Measurements from ENCODE around the gene TBCK. TPM values are rescaled to one million over a fixed set of nuclear protein-coding genes. Genes with fewer than 3 reads are reported as not detected.

Gene TBCK
- total RNA-seq, 1 donor: 68.8 TPM

DNA sequence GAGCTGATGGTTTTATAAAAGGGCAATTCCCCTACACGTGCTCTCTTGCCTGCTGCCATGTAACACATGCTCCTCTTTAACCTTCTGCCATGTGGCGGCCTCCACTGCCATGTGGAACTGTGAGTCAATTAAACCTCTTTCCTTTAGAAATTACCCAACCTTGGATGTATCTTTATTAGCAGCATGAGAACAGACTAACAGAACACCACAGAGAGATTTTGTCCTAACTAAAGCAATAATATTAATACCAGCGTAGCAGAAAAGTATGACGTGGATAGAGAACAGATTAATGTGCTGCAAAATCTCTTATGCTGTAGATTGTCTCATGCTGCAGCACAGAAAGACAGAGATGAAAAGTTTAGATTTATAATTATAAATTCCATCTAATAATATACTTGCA lies 23.4 kb upstream of the TBCK start:
- Histone ChIP-seq H3K9me3 (ENCODE audit: low read depth, low read length) (peaks cover 2% of the 10 kb centered on the region), H2AFZ (ENCODE audit: low read length) (no peak overlapping the region), H3K4me1 (ENCODE audit: insufficient read depth, low read length) (peaks cover 6% of the 10 kb centered on the region), H4K20me1 (ENCODE audit: insufficient read depth, low read length) (peaks cover 3% of the 10 kb centered on the region), H3K27ac (ENCODE audit: low read depth, low read length) (no peak overlapping the region), H3K4me3 (ENCODE audit: insufficient read depth, low read length) (no peak overlapping the region), H3K4me2 (ENCODE audit: insufficient read depth, low read length) (no peak overlapping the region), H3K36me3 (ENCODE audit: insufficient read depth, low read length) (peaks cover 46% of the 10 kb centered on the region), H3K27me3 (ENCODE audit: insufficient read depth, low read length) (no peaks in the 10 kb centered on the region), H3K79me2 (ENCODE audit: insufficient read depth, low read length) (peaks cover 60% of the 10 kb centered on the region)
- TF ChIP-seq, protein P1, sequence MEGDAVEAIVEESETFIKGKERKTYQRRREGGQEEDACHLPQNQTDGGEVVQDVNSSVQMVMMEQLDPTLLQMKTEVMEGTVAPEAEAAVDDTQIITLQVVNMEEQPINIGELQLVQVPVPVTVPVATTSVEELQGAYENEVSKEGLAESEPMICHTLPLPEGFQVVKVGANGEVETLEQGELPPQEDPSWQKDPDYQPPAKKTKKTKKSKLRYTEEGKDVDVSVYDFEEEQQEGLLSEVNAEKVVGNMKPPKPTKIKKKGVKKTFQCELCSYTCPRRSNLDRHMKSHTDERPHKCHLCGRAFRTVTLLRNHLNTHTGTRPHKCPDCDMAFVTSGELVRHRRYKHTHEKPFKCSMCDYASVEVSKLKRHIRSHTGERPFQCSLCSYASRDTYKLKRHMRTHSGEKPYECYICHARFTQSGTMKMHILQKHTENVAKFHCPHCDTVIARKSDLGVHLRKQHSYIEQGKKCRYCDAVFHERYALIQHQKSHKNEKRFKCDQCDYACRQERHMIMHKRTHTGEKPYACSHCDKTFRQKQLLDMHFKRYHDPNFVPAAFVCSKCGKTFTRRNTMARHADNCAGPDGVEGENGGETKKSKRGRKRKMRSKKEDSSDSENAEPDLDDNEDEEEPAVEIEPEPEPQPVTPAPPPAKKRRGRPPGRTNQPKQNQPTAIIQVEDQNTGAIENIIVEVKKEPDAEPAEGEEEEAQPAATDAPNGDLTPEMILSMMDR (IDR thresholded peaks at IDR 0.05; ENCODE audit: extremely low read depth, low read depth, low read length): no peak
- no peak for DNase-seq (ENCODE audit: insufficient read length, low spot score, missing footprints)

DNA sequence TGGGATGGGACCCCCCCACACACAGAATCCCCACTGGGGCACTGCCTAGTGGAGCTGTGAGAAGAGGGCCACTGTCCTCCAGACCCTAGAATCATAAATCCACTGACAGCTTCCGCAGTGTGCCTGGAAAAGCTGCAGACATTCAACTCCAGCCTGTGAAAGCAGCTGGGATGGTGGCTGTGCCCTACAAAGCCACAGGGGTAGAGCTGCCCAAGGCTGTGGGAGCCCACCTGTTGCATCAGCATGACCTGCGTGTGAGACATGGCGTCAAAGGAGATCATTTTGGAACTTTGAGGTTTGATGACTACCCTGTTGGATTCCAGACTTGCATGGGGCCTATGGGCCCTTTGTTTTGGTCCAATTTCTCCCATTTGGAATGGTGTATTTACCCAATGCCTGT lies 22.7 kb upstream of the TBCK start:
- Histone ChIP-seq H3K4me2 (ENCODE audit: insufficient read depth, low read length) (no peak overlapping the region), H3K27me3 (ENCODE audit: insufficient read depth, low read length) (no peaks in the 10 kb centered on the region), H3K36me3 (ENCODE audit: insufficient read depth, low read length) (peaks cover 52% of the 10 kb centered on the region), H3K79me2 (ENCODE audit: insufficient read depth, low read length) (peaks cover 54% of the 10 kb centered on the region), H2AFZ (ENCODE audit: low read length) (no peak overlapping the region), H3K4me1 (ENCODE audit: insufficient read depth, low read length) (no peaks in the 10 kb centered on the region), H3K27ac (ENCODE audit: low read depth, low read length) (no peak overlapping the region), H3K4me3 (ENCODE audit: insufficient read depth, low read length) (no peak overlapping the region), H3K9me3 (ENCODE audit: low read depth, low read length) (peaks cover 2% of the 10 kb centered on the region), H4K20me1 (ENCODE audit: insufficient read depth, low read length) (peaks cover 3% of the 10 kb centered on the region)
- DNase-seq (ENCODE audit: insufficient read length, low spot score, missing footprints): no peak
- TF ChIP-seq, protein P1 (IDR thresholded peaks at IDR 0.05; ENCODE audit: extremely low read depth, low read depth, low read length): no peak

DNA sequence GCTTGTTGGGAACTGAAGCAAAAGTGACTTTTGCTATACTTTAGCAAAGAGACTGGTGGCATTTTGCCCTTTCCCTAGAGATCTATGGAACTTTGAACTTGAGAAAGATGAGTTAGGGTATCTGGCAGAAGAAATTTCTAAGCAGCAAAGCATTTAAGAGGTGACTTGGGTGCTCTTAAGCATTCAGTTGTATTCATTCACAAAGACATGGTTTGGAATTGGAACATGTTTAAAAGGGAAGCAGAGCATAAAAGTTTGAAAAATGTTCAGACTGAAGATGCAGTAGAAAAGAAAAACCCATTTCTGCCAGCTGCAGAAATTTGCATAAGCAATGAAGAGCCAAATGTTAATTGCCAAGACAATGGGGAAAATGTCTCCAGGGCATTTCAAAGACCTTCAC lies 21.9 kb upstream of the TBCK start:
- no peak overlapping the region for H3K27ac ChIP-seq (ENCODE audit: low read depth, low read length)
- H3K9me3 ChIP-seq (ENCODE audit: low read depth, low read length): peaks cover 2% of the 10 kb centered on the region
- TF ChIP-seq, protein P1 (IDR thresholded peaks at IDR 0.05; ENCODE audit: extremely low read depth, low read depth, low read length): no peak
- no peaks in the 10 kb centered on the region for H3K4me1 ChIP-seq (ENCODE audit: insufficient read depth, low read length)
- no peak overlapping the region for H2AFZ ChIP-seq (ENCODE audit: low read length)
- H3K36me3 ChIP-seq (ENCODE audit: insufficient read depth, low read length): peaks cover 52% of the 10 kb centered on the region
- H3K4me2 ChIP-seq (ENCODE audit: insufficient read depth, low read length): no peak overlapping the region
- H3K4me3 ChIP-seq (ENCODE audit: insufficient read depth, low read length): no peak overlapping the region
- no peaks in the 10 kb centered on the region for H3K27me3 ChIP-seq (ENCODE audit: insufficient read depth, low read length)
- peaks cover 52% of the 10 kb centered on the region for H3K79me2 ChIP-seq (ENCODE audit: insufficient read depth, low read length)
- peaks cover 3% of the 10 kb centered on the region for H4K20me1 ChIP-seq (ENCODE audit: insufficient read depth, low read length)
- no peak for DNase-seq (ENCODE audit: insufficient read length, low spot score, missing footprints)

DNA sequence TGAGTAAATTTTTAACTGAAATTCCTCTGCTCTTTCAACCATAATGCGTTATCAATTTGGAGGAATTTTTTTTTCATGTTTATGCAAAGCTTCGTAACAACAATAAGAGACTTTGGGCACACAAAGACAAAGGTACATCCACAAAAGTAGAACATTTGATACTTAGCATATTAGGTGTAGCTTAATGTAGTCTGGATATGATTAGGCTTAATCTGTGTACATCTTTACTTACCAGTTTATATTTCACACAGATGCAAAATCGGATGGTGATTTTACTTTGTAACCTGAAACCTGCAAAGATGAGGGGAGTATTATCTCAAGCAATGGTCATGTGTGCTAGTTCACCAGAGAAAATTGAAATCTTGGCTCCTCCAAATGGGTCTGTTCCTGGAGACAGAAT lies 20.6 kb upstream of the TBCK start:
- Histone ChIP-seq H3K27me3 (ENCODE audit: insufficient read depth, low read length) (no peaks in the 10 kb centered on the region), H3K36me3 (ENCODE audit: insufficient read depth, low read length) (peaks cover 59% of the 10 kb centered on the region), H3K27ac (ENCODE audit: low read depth, low read length) (no peak overlapping the region), H3K9me3 (ENCODE audit: low read depth, low read length) (peaks cover 2% of the 10 kb centered on the region), H3K4me1 (ENCODE audit: insufficient read depth, low read length) (no peaks in the 10 kb centered on the region), H3K4me2 (ENCODE audit: insufficient read depth, low read length) (no peak overlapping the region), H2AFZ (ENCODE audit: low read length) (no peak overlapping the region), H4K20me1 (ENCODE audit: insufficient read depth, low read length) (no peaks in the 10 kb centered on the region), H3K79me2 (ENCODE audit: insufficient read depth, low read length) (peaks cover 41% of the 10 kb centered on the region), H3K4me3 (ENCODE audit: insufficient read depth, low read length) (no peak overlapping the region)
- TF ChIP-seq, protein P1 (IDR thresholded peaks at IDR 0.05; ENCODE audit: extremely low read depth, low read depth, low read length): no peak
- DNase-seq (ENCODE audit: insufficient read length, low spot score, missing footprints): no peak

All from osteoblast (primary cell).